ENCODE results near the gene TBCC. TPM values are rescaled to one million over a fixed set of nuclear protein-coding genes. Genes with fewer than 3 reads are reported as not detected.
"Not testable (repeated sequence)": the region's sequence is repeated elsewhere in the genome, so short reads cannot be mapped to it uniquely, and the experiment has no call there.

TBCC gene
- total RNA-seq, 1 donor from 2014 or later, result 17.7 TPM

DNA sequence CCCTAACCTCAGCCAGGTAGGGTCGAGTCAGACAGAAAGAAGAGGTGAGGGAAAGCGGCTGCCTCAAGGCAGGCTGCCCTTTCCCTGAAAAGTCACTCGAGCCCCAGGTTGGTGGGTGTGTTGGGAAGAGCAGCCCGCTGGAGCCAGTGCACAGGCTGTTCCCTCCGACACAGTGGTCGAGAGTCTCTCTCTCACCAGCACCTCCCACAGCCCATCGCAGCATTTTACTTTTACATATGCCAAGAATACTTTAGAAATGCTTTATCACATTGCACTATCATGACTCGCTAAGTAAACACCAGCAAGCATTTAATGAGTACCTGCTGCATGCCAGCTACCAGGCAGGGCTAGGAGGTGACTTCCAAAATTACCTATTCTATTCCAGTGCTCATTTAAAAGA is 25.2 kb downstream of the TBCC start:
- no peaks in the 10 kb centered on the region for H3K9me3 Mint-ChIP-seq
- intact Hi-C loops (cut with micrococcal nuclease), result no loop called here
- no peak for DNase-seq (ENCODE audit: low spot score)

DNA sequence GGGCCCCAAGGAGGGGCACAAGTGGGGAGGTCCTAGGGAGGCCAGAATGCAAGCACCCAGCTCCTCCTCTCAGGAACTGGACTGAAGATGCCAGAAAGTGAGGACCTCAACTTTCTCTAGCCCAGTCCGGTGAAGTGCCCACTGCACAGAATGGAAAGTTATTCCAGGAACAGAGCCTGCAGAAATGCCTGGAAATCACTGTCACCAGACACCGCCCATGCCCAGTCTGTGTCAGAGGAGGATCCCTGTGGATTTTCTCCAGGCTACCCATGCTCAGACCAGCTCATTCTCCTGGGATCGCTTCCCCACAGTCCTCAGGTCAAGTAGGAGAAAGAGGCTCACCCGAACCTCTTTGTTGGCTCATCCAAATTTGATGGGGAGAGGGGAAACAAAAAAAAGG is 30.0 kb downstream of the TBCC start:
- Mint-ChIP-seq H3K9me3 (peaks cover 11% of the 10 kb centered on the region), H3K27me3 (ENCODE audit: low read depth) (peaks cover 4% of the 10 kb centered on the region), H3K36me3 (ENCODE audit: low read depth) (no peaks in the 10 kb centered on the region), H3K4me3 (ENCODE audit: low read depth) (no peak overlapping the region), H3K27ac (no peak overlapping the region), H3K4me1 (ENCODE audit: low read depth) (no peaks in the 10 kb centered on the region)
- intact Hi-C loops (cut with micrococcal nuclease), result no loop called here
- DNase-seq (ENCODE audit: low spot score), result no peak

More for the DNA sequence above, 25.2 kb downstream of the TBCC start:
- Mint-ChIP-seq H3K4me3 (ENCODE audit: low read depth) (no peak overlapping the region), H3K36me3 (ENCODE audit: low read depth) (no peaks in the 10 kb centered on the region), H3K27me3 (ENCODE audit: low read depth) (peaks cover 6% of the 10 kb centered on the region), H3K27ac (no peak overlapping the region), H3K4me1 (ENCODE audit: low read depth) (peaks cover under 1% of the 10 kb centered on the region)

DNA sequence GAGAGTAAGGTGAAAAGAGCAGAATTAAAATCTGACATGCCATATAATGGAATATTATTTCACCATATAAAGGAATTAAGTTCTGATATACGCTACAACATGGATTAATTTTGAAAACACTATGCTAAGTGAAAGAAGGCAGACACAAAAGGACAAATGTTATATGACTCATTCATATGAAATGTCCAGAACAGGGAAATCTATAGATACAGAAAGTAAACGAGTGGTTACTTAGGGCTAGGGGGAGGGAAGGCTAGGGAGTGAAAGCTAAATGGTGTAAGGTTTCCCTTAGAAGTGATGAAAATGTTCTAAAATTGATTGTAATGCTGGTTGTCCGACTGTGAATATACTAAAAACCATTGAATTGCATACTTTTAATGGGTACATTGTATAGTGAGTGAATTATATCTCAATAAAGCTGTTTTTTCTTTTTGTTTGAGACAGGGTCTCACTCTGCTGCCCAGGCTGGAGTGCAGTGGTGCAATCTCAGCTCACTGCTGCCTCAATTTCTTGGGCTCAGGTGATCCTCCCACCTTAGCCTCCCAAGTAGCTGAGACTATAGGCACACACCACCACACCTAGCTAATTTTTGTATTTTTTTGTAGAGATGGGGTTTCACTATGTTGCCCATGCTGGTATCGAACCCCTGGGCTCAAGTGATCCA is 31.7 kb downstream of the TBCC start:
- H3K36me3 Mint-ChIP-seq (ENCODE audit: low read depth), result no peaks in the 10 kb centered on the region

DNA sequence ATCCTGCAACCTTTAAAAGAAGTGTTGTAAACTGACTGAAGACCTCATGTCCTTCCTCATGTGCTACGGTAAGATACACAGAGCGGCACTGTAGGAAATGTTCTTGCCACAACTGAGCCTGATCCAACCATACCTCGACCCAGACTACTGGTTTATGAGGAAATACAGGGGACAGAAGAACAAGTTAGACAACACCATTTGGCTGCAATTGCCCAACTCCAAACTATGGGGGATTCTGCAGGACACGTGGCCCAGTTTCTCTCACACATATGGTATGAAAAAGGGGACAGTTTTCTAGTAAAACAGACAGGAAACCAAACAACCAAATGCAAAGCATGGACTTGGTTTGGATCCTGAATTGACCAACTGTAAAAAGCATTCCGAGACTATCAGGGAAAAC is 34.0 kb downstream of the TBCC start:
- Mint-ChIP-seq H3K4me3 (ENCODE audit: low read depth) (no peak overlapping the region), H3K9me3 (peaks cover 11% of the 10 kb centered on the region), H3K36me3 (ENCODE audit: low read depth) (no peaks in the 10 kb centered on the region), H3K27me3 (ENCODE audit: low read depth) (peaks cover 4% of the 10 kb centered on the region), H3K4me1 (ENCODE audit: low read depth) (no peaks in the 10 kb centered on the region), H3K27ac (no peak overlapping the region)
- no peak for DNase-seq (ENCODE audit: low spot score)
- intact Hi-C loops (cut with micrococcal nuclease), result no loop called here

More for the DNA sequence above, 31.7 kb downstream of the TBCC start:
- intact Hi-C loops (cut with micrococcal nuclease), result no loop called here
- Mint-ChIP-seq H3K27ac (no peak overlapping the region), H3K4me1 (ENCODE audit: low read depth) (no peaks in the 10 kb centered on the region), H3K27me3 (ENCODE audit: low read depth) (peaks cover 4% of the 10 kb centered on the region), H3K9me3 (peaks cover 11% of the 10 kb centered on the region), H3K4me3 (ENCODE audit: low read depth) (no peak overlapping the region)
- DNase-seq (ENCODE audit: low spot score), result no peak

DNA sequence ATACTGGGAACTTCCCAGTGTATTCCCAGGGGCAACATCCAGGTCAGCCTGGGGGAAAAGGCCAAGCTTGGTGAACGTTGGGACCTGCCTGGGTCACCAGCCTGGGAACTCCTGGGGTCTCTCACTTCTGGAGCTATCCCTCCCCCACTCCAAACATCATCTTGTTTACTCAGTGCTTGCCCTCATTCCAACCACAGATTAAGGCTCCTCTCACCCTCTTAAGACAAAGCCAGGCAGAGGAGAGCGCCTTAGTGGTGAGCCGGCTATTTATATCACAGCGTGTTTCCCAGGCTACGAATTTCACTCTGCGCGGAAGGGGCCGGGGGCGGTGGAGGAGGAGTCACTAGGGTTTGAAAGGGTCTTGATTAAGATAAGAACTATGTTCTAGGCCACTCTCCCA is 35.6 kb downstream of the TBCC start:
- Mint-ChIP-seq H3K27me3 (ENCODE audit: low read depth) (peaks cover 4% of the 10 kb centered on the region), H3K9me3 (peaks cover 11% of the 10 kb centered on the region), H3K4me1 (ENCODE audit: low read depth) (no peaks in the 10 kb centered on the region), H3K36me3 (ENCODE audit: low read depth) (no peaks in the 10 kb centered on the region), H3K4me3 (ENCODE audit: low read depth) (no peak overlapping the region), H3K27ac (no peak overlapping the region)
- no peak for DNase-seq (ENCODE audit: low spot score)
- intact Hi-C loops (cut with micrococcal nuclease), result no loop called here

DNA sequence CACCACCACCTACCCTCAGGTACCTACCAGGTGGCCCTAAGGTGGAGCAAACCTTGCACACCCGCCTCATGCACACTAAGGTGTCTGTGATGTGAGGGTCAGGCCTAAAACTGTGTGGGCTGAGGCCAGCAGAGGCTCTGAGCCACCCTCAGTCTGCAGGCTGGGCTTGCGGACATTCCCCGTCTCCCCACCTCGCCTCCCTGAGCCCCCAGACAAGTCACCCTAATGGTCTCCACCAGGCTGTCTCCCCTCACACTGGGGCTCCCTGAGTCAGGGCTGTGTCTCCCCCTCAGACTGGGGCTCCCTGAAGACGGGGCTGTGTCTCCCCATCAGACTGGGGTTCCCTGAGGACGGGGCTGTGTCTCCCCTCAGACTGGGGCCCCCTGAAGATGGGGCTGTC is 36.0 kb downstream of the TBCC start:
- intact Hi-C loops (cut with micrococcal nuclease), result no loop called here
- H3K4me3 Mint-ChIP-seq (ENCODE audit: low read depth), result no peak overlapping the region
- no peaks in the 10 kb centered on the region for H3K36me3 Mint-ChIP-seq (ENCODE audit: low read depth)
- peaks cover 4% of the 10 kb centered on the region for H3K27me3 Mint-ChIP-seq (ENCODE audit: low read depth)
- H3K9me3 Mint-ChIP-seq, result peaks cover 11% of the 10 kb centered on the region
- H3K4me1 Mint-ChIP-seq (ENCODE audit: low read depth), result no peaks in the 10 kb centered on the region
- no peak overlapping the region for H3K27ac Mint-ChIP-seq
- DNase-seq (ENCODE audit: low spot score), result no peak

DNA sequence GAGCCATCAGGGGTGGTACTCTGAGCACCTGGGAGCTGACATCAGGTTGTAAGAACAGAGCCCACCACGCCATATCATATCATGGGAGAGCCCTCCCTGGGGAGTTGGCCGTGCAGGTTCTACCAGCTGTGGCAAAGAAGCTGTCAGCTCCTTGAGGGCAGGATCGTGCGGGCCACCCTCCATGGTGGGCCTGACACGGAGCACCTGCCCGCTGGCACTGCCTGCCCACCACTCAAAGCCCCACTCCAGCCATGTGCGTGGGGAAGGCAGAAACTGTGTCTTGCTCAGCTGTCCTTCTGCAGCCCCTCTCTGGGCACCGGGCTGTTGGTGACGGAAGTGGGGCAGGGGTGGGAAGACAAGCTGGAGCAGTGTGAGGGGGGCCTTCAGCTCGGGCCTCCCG is 37.8 kb downstream of the TBCC start:
- Mint-ChIP-seq H3K36me3 (ENCODE audit: low read depth) (no peaks in the 10 kb centered on the region), H3K4me1 (ENCODE audit: low read depth) (no peaks in the 10 kb centered on the region)

DNA sequence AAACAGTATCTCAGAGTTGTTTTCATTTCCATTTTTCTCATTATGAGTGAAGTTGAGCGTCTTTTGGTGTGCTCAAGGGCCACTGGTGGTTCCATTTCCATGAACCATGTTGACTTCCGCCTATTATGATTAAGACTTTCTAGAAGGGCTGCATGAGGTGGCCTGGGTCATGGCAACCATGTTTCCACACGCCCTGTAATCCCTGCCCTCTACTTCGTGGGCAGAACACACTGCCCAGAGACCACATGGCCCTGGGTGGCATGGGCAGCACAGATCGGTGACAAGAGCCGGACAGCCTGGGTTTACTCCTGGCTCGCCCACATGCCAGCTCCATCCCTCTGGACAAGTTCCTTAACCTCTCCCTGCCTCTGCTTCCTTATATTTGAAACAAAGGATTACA is 38.3 kb downstream of the TBCC start:
- DNase-seq (ENCODE audit: low spot score), result no peak
- intact Hi-C loops (cut with micrococcal nuclease), result no loop called here
- Mint-ChIP-seq H3K36me3 (ENCODE audit: low read depth) (no peaks in the 10 kb centered on the region), H3K4me1 (ENCODE audit: low read depth) (no peaks in the 10 kb centered on the region), H3K9me3 (peaks cover 10% of the 10 kb centered on the region), H3K27ac (no peak overlapping the region), H3K27me3 (ENCODE audit: low read depth) (peaks cover 4% of the 10 kb centered on the region), H3K4me3 (ENCODE audit: low read depth) (no peak overlapping the region)

More for the DNA sequence above, 37.8 kb downstream of the TBCC start:
- H3K9me3 Mint-ChIP-seq, result peaks cover 11% of the 10 kb centered on the region
- intact Hi-C loops (cut with micrococcal nuclease), result no loop called here
- peaks cover 4% of the 10 kb centered on the region for H3K27me3 Mint-ChIP-seq (ENCODE audit: low read depth)
- H3K27ac Mint-ChIP-seq, result no peak overlapping the region
- no peak overlapping the region for H3K4me3 Mint-ChIP-seq (ENCODE audit: low read depth)
- no peak for DNase-seq (ENCODE audit: low spot score)

DNA sequence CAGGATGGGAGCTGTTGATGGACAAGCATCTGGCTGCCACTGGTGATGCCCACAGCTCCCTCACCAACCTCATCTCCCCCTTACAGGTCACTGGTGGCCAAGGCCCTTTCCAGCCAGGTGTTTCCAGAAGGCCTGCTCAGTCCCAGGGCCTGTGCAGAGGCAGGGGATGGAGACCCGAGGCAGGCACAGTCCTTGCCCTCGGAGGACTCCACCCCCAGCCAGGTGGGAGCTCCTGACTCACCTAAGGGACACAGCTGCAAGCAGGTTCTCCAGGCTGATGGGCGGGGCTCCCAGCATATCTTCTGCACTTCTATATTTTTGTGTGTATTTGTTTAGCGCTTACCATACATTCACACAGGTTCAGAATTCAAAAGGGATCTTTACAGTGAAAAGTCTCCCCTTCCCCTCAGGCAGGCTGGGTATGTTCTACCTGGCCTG is 40.9 kb downstream of the TBCC start:
- no peak overlapping the region for H3K4me3 Mint-ChIP-seq (ENCODE audit: low read depth)
- no peaks in the 10 kb centered on the region for H3K4me1 Mint-ChIP-seq (ENCODE audit: low read depth)
- H3K36me3 Mint-ChIP-seq (ENCODE audit: low read depth), result no peaks in the 10 kb centered on the region
- DNase-seq (ENCODE audit: low spot score), result no peak
- H3K27me3 Mint-ChIP-seq (ENCODE audit: low read depth), result no peaks in the 10 kb centered on the region
- intact Hi-C loops (cut with micrococcal nuclease), result no loop called here
- H3K9me3 Mint-ChIP-seq, result no peaks in the 10 kb centered on the region
- no peak overlapping the region for H3K27ac Mint-ChIP-seq

DNA sequence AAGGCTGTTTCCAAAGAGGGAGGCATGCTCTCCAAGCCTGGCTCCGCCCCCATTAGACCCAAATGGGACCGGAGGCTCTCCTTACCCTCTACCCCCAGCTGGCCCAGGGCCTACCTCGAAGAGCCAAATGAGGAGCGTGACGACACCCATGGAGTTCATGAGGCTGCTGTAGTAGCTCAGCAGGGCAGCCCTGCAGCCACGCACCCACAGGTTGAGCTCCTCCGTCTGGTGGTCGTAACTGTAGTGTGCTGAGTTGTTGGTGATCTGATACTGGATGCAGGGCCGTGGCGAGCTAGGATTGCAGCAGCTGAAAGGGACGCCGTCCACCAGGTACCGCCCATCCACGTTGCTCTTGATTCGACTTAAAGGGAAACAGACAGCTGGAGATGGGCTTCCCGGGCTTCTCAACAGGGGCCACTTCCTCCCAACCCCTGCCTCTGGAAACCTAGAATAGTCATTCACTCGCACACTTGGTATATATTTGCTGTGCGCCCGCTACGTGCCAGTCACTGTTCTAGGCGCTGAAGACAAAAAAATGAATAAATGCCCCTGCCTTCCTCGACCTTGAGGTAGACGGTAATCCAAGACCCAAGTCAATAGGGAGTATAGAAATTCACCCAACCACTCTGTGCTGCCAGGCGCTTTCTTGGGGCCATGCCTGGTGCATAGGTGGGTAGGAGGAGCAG is 41.5 kb downstream of the TBCC start:
- Mint-ChIP-seq H3K4me3 (ENCODE audit: low read depth) (no peak overlapping the region), H3K27me3 (ENCODE audit: low read depth) (no peaks in the 10 kb centered on the region), H3K4me1 (ENCODE audit: low read depth) (no peaks in the 10 kb centered on the region), H3K27ac (no peak overlapping the region), H3K36me3 (ENCODE audit: low read depth) (no peaks in the 10 kb centered on the region), H3K9me3 (no peaks in the 10 kb centered on the region)
- no peak for DNase-seq (ENCODE audit: low spot score)
- intact Hi-C loops (cut with micrococcal nuclease), result no loop called here

DNA sequence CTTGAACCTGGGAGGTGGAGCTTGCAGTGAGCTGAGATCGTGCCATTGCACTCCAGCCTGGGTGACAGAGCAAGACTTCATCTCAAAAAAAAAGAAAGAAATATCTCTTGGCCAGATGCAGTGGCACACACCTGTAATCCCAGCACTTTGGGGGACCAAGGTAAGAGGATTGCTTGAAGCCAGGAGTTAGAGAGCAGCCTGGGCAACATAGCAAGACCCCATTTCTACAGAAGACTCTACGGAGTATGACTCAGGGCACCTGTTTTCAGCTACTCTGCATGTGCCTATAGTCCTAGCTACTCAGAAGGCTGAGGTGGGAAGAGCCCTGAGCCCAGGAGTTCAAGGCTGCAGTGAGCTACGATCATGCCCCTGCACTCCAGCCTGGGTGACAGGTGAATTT is 43.1 kb downstream of the TBCC start:
- not testable (repeated sequence) for H3K27ac Mint-ChIP-seq

DNA sequence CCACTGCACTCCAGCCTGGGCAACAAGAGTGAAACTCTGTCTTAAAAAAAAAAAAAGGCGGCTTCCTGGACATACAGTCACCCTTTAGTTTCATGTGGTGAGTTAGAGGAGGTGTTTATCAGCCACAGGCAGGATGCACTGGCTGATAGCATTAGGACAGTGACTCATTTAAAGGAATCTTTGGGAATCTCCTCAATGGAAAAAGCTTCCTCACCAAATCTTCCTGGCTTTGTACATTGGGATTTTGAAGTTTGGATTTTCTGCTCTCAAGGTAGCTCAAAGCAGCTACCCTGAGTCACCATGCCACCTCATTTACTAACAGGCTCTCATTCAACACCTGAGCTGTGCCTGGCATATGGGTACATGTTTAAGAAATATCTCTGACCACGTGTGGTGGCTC is 43.7 kb downstream of the TBCC start:
- H3K27me3 Mint-ChIP-seq (ENCODE audit: low read depth), result no peaks in the 10 kb centered on the region
- intact Hi-C loops (cut with micrococcal nuclease), result no loop called here
- no peak overlapping the region for H3K4me3 Mint-ChIP-seq (ENCODE audit: low read depth)
- no peaks in the 10 kb centered on the region for H3K4me1 Mint-ChIP-seq (ENCODE audit: low read depth)
- H3K27ac Mint-ChIP-seq, result no peak overlapping the region
- H3K36me3 Mint-ChIP-seq (ENCODE audit: low read depth), result no peaks in the 10 kb centered on the region
- no peak for DNase-seq (ENCODE audit: low spot score)
- no peaks in the 10 kb centered on the region for H3K9me3 Mint-ChIP-seq

More for the DNA sequence above, 43.1 kb downstream of the TBCC start:
- H3K4me1 Mint-ChIP-seq (ENCODE audit: low read depth); H3K36me3 Mint-ChIP-seq (ENCODE audit: low read depth); H3K9me3 Mint-ChIP-seq; H3K4me3 Mint-ChIP-seq (ENCODE audit: low read depth); H3K27me3 Mint-ChIP-seq (ENCODE audit: low read depth); DNase-seq (ENCODE audit: low spot score); intact Hi-C loops (cut with micrococcal nuclease): not testable (repeated sequence)

DNA sequence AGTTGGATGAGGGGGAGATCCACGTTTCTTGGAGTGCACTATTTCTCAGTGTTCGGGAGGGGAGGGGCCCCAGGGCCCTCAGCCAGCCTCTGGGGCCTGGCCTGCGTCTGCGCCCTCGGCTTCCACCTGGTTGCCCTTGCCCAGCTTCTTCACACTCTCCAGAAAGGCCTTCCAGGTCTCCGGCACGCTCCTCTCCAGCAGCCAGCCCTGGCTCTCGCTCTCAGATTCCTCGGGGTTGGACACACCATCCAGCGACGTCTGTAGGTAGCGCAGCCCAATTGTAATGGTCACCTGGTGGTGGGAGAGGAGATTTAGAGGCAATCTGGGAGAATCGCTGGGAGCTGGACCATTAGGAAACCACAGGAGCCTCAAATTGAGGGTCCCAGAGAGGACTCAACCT is 47.7 kb downstream of the TBCC start:
- intact Hi-C loops (cut with micrococcal nuclease), result no loop called here
- no peaks in the 10 kb centered on the region for H3K27me3 Mint-ChIP-seq (ENCODE audit: low read depth)
- no peaks in the 10 kb centered on the region for H3K9me3 Mint-ChIP-seq
- H3K27ac Mint-ChIP-seq, result no peak overlapping the region
- peaks cover 19% of the 10 kb centered on the region for H3K36me3 Mint-ChIP-seq (ENCODE audit: low read depth)
- H3K4me1 Mint-ChIP-seq (ENCODE audit: low read depth), result peaks cover 12% of the 10 kb centered on the region
- H3K4me3 Mint-ChIP-seq (ENCODE audit: low read depth), result no peak overlapping the region
- no peak for DNase-seq (ENCODE audit: low spot score)

Data from activated T-helper 2 cell treated with anti-CD3 and anti-CD28 coated beads, Interferon-gamma antibody, Interleukin-2, Interleukin-4, amounts not matched to agents 10 μg/mL and 5 μg/mL and 100 μg/mL, durations not matched to agents 14 hours and 24 hours and 36 hours (primary cell).